Transverse colon (tissue), 4 donors: Measurements from ENCODE around the gene REEP2. TPM values are rescaled to one million over a fixed set of nuclear protein-coding genes. Genes with fewer than 3 reads are reported as not detected.
"Not testable (repeated sequence)": the region's sequence is repeated elsewhere in the genome, so short reads cannot be mapped to it uniquely, and the experiment has no call there.

ENCODE experiments used
- DNase-seq: peaks from one replicate; pipeline ENCODE4 v3.0.0-alpha.2; 2019
- H3K27ac ChIP-seq, 4 donors: fragments of 200-600 bp; sonication (generic); 2 replicates each; pipeline ENCODE4 v1.5.1; 2016 to 2018; ENCODE audit warnings: inconsistent platforms in 4 of 4
- H3K27me3 ChIP-seq: fragments of 200-600 bp; sonication (generic); 2 replicates; pipeline ENCODE4 v1.5.1; 2017; ENCODE audit warnings: inconsistent platforms
- H3K36me3 ChIP-seq, 4 donors: fragments of 200-600 bp; sonication (generic); 2 replicates each; pipeline ENCODE4 v1.5.1; 2017 to 2019; ENCODE audit warnings: inconsistent platforms in 4 of 4
- H3K4me1 ChIP-seq, 4 donors: fragments of 200-600 bp; sonication (generic); 2 replicates each; pipeline ENCODE4 v1.5.1; 2017 to 2020; ENCODE audit warnings: inconsistent platforms in 4 of 4
- H3K4me3 ChIP-seq, 4 donors: fragments of 200-600 bp; sonication (generic); 1 replicate in 1 of 4; 2 replicates in 3 of 4; pipeline versions ENCODE4 v1.5.1 to v1.6.1; 2017 to 2019; ENCODE audit warnings: inconsistent platforms in 4 of 4
- H3K9me3 ChIP-seq, 2 donors: fragments of 200-600 bp; sonication (generic); 2 replicates each; pipeline ENCODE4 v1.5.1; 2017 to 2019; ENCODE audit warnings: inconsistent platforms in 2 of 2
- CTCF ChIP-seq, 5 experiments: fragments of 200-600 bp in 3 of 5; fragments of 450-650 bp in 2 of 5; sonication (generic) in 3 of 5; IDR thresholded peaks; 1 replicate in 2 of 5; 2 replicates in 3 of 5; pipeline ENCODE4 v1.5.1; 2016 to 2017; ENCODE audit warnings: antibody characterized with exemption in 5 of 5, inconsistent platforms in 3 of 5, mild to moderate bottlenecking in 2 of 5, moderate library complexity in 1 of 5
- EP300 ChIP-seq: sonication (generic); formaldehyde crosslinking; IDR thresholded peaks from one replicate; pipeline ENCODE4 v1.6.1; 2017; ENCODE audit warnings: antibody characterized with exemption, low read depth
- POLR2A ChIP-seq: fragments of 450-650 bp; IDR thresholded peaks from one replicate; pipeline ENCODE4 v1.6.1; 2016; ENCODE audit warnings: antibody characterized with exemption, mild to moderate bottlenecking, moderate library complexity
- POLR2AphosphoS5 ChIP-seq, 3 donors: sonication (generic); formaldehyde crosslinking; IDR thresholded peaks; one replicate each; pipeline ENCODE4 v1.6.1; 2016; ENCODE audit warnings: antibody characterized with exemption in 3 of 3
- WGBS, 2 donors: methylation state at CpG; one replicate each; pipeline ENCODE4 v1.1.5; 2018; ENCODE audit warnings: low coverage in 1 of 2; 5-methylcytosine and 5-hydroxymethylcytosine counted together
- in situ Hi-C, 4 donors: fragments of 200-750 bp; cut with MboI; loops; one replicate each; pipeline versions ENCODE4 v1.15.0 to v1.15.1; 2017; ENCODE audit warnings: low sequenced_read_pairs in 3 of 4, low pct_ligation_motif_present in 1 of 4, low pct_unique_long_range_greater_than_20kb in 1 of 4
- intact Hi-C: fragments of 100-400 bp; cut with DNase I; formaldehyde crosslinking; loops from one replicate; pipeline ENCODE4 v1.15.1; 2023; ENCODE audit warnings: low total_unique reads
- total RNA-seq, 4 donors: library from RNA; depleted of rRNA; stranded (reverse); fragments of >200 nt; gene quantifications; one replicate each; pipeline ENCODE4 v1.1.0, GENCODE V29; 2016

Gene REEP2
- total RNA-seq: 1 to 10 TPM; 2.9 to 6.4 (median 4.8) TPM

GRCh38 chr5:138438724-138439476, at the start of gene REEP2:
TSS of gene REEP2 (plus strand) at chr5:138439057. CDS start at chr5:138439209, 152 bp downstream.
- Histone ChIP-seq H3K27me3 (peaks cover 13% of the 10 kb centered on the region), H3K4me3 (peak within 1 kb of the TSS; percentile 32 to 54 (median 40)), H3K27ac (peak within 1 kb of the TSS; percentile 12 to 75 (median 64)), H3K9me3 (no peaks in the 10 kb centered on the region), H3K36me3 (peaks cover 0 to 27% (median 14%) of the 10 kb centered on the region in 4 donors), H3K4me1 (peaks cover 4 to 17% (median 14%) of the 10 kb centered on the region in 4 donors)
- intact Hi-C loops: no loop called here
- in situ Hi-C loops: no loop called here
- peak; percentile 25 for DNase-seq
- 2% methylated on average over 31 of the region's 65 CpGs; no CpG with 5 or more reads in 1 of the 2 donors for WGBS, 2 donors
- TF ChIP-seq POLR2AphosphoS5 (IDR thresholded peaks at IDR 0.05): no peak
- TF ChIP-seq CTCF (IDR thresholded peaks at IDR 0.05): no peak
- no peak for TF ChIP-seq EP300
- TF ChIP-seq POLR2A: no peak

GRCh38 chr5:138389332-138389731, 49.5 kb upstream of the REEP2 start:
- intact Hi-C loops (no loop called here), in situ Hi-C loops (no loop called here)
- H3K4me3 ChIP-seq: no peak overlapping the region
- H3K9me3 ChIP-seq: no peaks in the 10 kb centered on the region
- WGBS, 2 donors: 90 to 93% methylated on average over 3 of the region's 3 CpGs
- TF ChIP-seq POLR2A (no peak), POLR2AphosphoS5 (IDR thresholded peaks at IDR 0.05) (no peak), CTCF (IDR thresholded peaks at IDR 0.05) (no peak), EP300 (no peak)
- H3K27me3 ChIP-seq: no peaks in the 10 kb centered on the region
- no peak for DNase-seq
- H3K4me1 ChIP-seq: no peaks in the 10 kb centered on the region
- peaks cover 0 to 69% (median 34%) of the 10 kb centered on the region in 4 donors for H3K36me3 ChIP-seq
- H3K27ac ChIP-seq: no peak overlapping the region

- not testable (repeated sequence) for H3K27ac ChIP-seq
- WGBS, 2 donors: 97 to 98% methylated on average over 6 to 10 of the region's 10 CpGs
Measured at GRCh38 chr5:138389911-138390310, 48.9 kb upstream of the REEP2 start.

GRCh38 chr5:138391859-138392386, 46.9 kb upstream of the REEP2 start:
- TF ChIP-seq CTCF (IDR thresholded peaks at IDR 0.05): no peak
- no peak for TF ChIP-seq POLR2A
- TF ChIP-seq POLR2AphosphoS5 (IDR thresholded peaks at IDR 0.05): no peak
- no peak for TF ChIP-seq EP300
- no peak for DNase-seq
- intact Hi-C loops: no loop called here
- in situ Hi-C loops: no loop called here
- 88% methylated on average over 8 of the region's 9 CpGs; no CpG with 5 or more reads in 1 of the 2 donors for WGBS, 2 donors
- Histone ChIP-seq H3K36me3 (peaks cover 0 to 71% (median 28%) of the 10 kb centered on the region in 4 donors), H3K4me3 (no peak overlapping the region), H3K9me3 (no peaks in the 10 kb centered on the region), H3K27me3 (no peaks in the 10 kb centered on the region), H3K27ac (no peak overlapping the region), H3K4me1 (no peaks in the 10 kb centered on the region)

More at GRCh38 chr5:138389911-138390310, 48.9 kb upstream of the REEP2 start:
- DNase-seq, H3K27me3 ChIP-seq, H3K9me3 ChIP-seq, in situ Hi-C loops, intact Hi-C loops, H3K4me1 ChIP-seq, H3K4me3 ChIP-seq: not testable (repeated sequence)
- H3K36me3 ChIP-seq: peaks cover 0 to 74% (median 35%) of the 10 kb centered on the region in 4 donors
